ENCODE data around the gene RAB38. TPM values are rescaled to one million over a fixed set of nuclear protein-coding genes. Genes with fewer than 3 reads are reported as not detected.

RAB38 gene
- polyA plus RNA-seq, 1 donor from 2014 or later: not detected

GRCh38 chr11:88212300-88212699 lies 37.1 kb upstream of the RAB38 start:
- Histone ChIP-seq H4K20me1 (ENCODE audit: insufficient read depth) (no peaks in the 10 kb centered on the region), H3K4me2 (ENCODE audit: low read length) (no peak overlapping the region), H3K27me3 (ENCODE audit: insufficient read depth, low read depth, low read length) (no peaks in the 10 kb centered on the region), H3K27ac (ENCODE audit: low read length) (no peak overlapping the region), H3F3A (ENCODE audit: insufficient read depth, low read length, poor library complexity, severe bottlenecking) (no peaks in the 10 kb centered on the region), H3K4me3 (ENCODE audit: low read length) (no peak overlapping the region), H3K79me2 (replicated peaks; ENCODE audit: insufficient read depth, low read length) (no peaks in the 10 kb centered on the region), H3K9me2 (ENCODE audit: insufficient read depth, low read length) (no peaks in the 10 kb centered on the region), H3K9me3 (ENCODE audit: low read length) (no peaks in the 10 kb centered on the region), H3K9ac (ENCODE audit: low read length) (no peak overlapping the region), H2AFZ (ENCODE audit: low read depth, low read length) (no peak overlapping the region), H3K36me3 (ENCODE audit: insufficient read depth, low read length) (no peaks in the 10 kb centered on the region)
- no peak for TF ChIP-seq CTCF (IDR thresholded peaks at IDR 0.05; ENCODE audit: poor library complexity, severe bottlenecking)
- no peak for TF ChIP-seq EZH2 (IDR thresholded peaks at IDR 0.05; ENCODE audit: borderline replicate concordance, insufficient read depth, low read length, poor library complexity, severe bottlenecking)
- TF ChIP-seq REST (IDR thresholded peaks at IDR 0.05; ENCODE audit: borderline replicate concordance): no peak
- TF ChIP-seq RAD21 (conservative IDR thresholded peaks at IDR 0.05): no peak
- no peak for TF ChIP-seq POLR2AphosphoS5 (IDR thresholded peaks at IDR 0.05)
- TF ChIP-seq TAF1 (IDR thresholded peaks at IDR 0.05; ENCODE audit: low read depth): no peak
- TF ChIP-seq SMC3 (conservative IDR thresholded peaks at IDR 0.05; ENCODE audit: poor library complexity): no peak
- no peak for TF ChIP-seq MXI1 (conservative IDR thresholded peaks at IDR 0.05; ENCODE audit: poor library complexity, severe bottlenecking)
- no peak for TF ChIP-seq EP300 (conservative IDR thresholded peaks at IDR 0.05; ENCODE audit: poor library complexity, severe bottlenecking)

DNA sequence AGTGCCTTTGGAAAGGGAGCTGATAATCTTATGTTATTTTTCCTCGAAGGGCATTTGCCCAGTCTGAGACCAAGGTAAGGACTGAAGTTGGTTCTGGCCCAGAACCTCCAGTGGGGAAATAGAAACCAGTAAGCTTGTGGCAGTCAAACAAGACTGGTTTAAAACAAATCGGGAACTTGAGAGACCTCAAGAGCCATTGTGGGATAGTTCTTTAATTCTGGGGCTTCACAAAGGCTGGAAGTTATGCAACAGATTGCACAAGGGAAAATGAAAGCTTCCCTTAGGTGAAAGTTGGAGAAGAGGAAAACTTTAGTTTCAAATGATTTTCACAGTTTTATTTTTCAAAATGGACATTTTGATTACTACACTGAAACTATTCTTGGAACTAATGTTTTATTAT lies 33.5 kb upstream of the RAB38 start:
- Histone ChIP-seq H3K27me3 (ENCODE audit: insufficient read depth, low read depth, low read length) (no peaks in the 10 kb centered on the region), H4K20me1 (ENCODE audit: insufficient read depth) (no peaks in the 10 kb centered on the region), H2AFZ (ENCODE audit: low read depth, low read length) (no peak overlapping the region), H3K9me2 (ENCODE audit: insufficient read depth, low read length) (no peaks in the 10 kb centered on the region), H3K4me2 (ENCODE audit: low read length) (no peak overlapping the region), H3K4me3 (ENCODE audit: low read length) (no peak overlapping the region), H3K79me2 (replicated peaks; ENCODE audit: insufficient read depth, low read length) (no peaks in the 10 kb centered on the region), H3K36me3 (ENCODE audit: insufficient read depth, low read length) (no peaks in the 10 kb centered on the region), H3F3A (ENCODE audit: insufficient read depth, low read length, poor library complexity, severe bottlenecking) (no peaks in the 10 kb centered on the region), H3K9me3 (ENCODE audit: low read length) (no peaks in the 10 kb centered on the region), H3K9ac (ENCODE audit: low read length) (no peak overlapping the region), H3K27ac (ENCODE audit: low read length) (no peak overlapping the region)
- no peak for TF ChIP-seq SMC3 (conservative IDR thresholded peaks at IDR 0.05; ENCODE audit: poor library complexity)
- no peak for TF ChIP-seq POLR2AphosphoS5 (IDR thresholded peaks at IDR 0.05)
- no peak for TF ChIP-seq EZH2 (IDR thresholded peaks at IDR 0.05; ENCODE audit: borderline replicate concordance, insufficient read depth, low read length, poor library complexity, severe bottlenecking)
- TF ChIP-seq EP300 (conservative IDR thresholded peaks at IDR 0.05; ENCODE audit: poor library complexity, severe bottlenecking): no peak
- no peak for TF ChIP-seq TAF1 (IDR thresholded peaks at IDR 0.05; ENCODE audit: low read depth)
- TF ChIP-seq RAD21 (conservative IDR thresholded peaks at IDR 0.05): no peak
- TF ChIP-seq MXI1 (conservative IDR thresholded peaks at IDR 0.05; ENCODE audit: poor library complexity, severe bottlenecking): no peak
- TF ChIP-seq CTCF (IDR thresholded peaks at IDR 0.05; ENCODE audit: poor library complexity, severe bottlenecking): no peak
- no peak for TF ChIP-seq REST (IDR thresholded peaks at IDR 0.05; ENCODE audit: borderline replicate concordance)

All from neural cell (in vitro differentiated cells).